NCI-H1105 treated with DMSO at 0.1 percent for 48 hours (cell line): ENCODE data around the gene ZDHHC14.
"Not testable (repeated sequence)": the region's sequence is repeated elsewhere in the genome, so short reads cannot be mapped to it uniquely, and the experiment has no call there.

Source experiments
- DNase-seq: peaks from one replicate; lab custom pipeline; 2025; lab: John Stamatoyannopoulos, UW

Gene ZDHHC14

DNA sequence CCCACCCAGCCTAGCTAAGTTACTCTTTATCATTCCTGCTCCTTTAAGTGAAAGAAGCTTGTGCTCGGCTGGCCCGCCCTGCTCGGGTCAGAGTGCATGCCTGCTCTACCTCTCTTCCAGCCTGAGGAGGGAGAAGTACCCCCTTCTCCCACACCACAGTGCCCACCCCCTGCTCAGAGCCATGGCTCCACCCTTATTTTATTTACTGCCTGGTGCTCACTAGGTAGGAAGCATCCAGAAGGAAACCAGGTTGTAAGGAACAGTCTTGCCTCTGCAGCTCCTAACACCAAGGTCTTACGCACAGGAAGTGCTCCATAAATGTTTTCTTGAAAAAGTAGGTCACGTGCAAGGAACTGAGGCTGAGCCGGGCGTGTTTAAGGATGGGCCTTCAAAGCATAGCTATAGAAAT is 336.4 kb downstream of the ZDHHC14 start:
- DNase-seq: no peak

DNA sequence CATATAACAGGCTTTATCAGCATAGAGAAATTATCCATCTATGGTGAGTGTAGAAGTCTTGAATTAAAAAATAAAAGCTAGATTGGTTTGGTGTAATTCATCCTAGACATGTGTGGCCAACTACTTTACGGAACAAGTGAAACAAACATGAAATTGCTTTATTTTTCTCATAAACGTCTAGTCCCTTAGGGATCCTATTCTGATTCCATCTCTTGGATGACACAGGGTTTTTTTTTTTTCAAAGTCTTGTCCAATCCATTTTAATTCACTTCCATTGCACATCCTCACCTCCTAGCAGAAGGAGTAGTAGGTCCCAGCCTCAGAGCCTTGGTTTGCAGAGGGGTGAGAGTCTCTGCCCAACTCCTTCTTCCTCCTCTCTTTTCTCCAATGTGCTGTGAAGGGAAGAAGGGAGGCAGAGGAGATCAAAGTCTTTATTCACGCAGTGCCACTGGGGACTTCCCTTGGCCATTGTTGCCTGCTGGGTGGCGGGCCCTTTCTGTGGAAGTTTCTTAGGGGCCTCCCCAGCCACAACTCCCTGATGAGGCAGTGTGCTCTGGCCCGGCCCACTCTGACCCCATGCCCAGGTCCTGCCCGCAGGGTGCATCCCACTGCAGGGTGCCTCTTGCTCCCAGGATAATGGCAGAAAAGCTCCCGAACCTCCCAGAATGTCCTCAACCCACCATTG is 337.7 kb downstream of the ZDHHC14 start:
- no peak for DNase-seq

DNA sequence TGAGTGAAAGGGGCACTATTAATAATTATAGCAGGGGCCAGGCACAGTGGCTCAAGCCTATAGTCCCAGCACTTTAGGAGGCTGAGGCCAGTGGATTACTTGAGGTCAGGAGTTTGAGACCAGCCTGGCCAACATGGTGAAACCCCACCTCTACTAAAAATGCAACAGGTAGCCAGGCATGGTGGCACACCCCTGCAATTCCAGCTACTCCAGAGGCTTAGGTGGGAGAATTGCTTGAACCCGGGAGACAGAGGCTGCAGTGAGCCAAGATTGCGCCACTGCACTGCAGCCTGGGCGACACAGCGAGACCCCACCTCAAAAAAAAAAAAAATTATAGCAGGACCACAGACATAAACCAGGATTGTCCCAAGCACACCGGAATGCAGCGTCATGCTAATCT is 340.0 kb downstream of the ZDHHC14 start:
- DNase-seq: not testable (repeated sequence)

DNA sequence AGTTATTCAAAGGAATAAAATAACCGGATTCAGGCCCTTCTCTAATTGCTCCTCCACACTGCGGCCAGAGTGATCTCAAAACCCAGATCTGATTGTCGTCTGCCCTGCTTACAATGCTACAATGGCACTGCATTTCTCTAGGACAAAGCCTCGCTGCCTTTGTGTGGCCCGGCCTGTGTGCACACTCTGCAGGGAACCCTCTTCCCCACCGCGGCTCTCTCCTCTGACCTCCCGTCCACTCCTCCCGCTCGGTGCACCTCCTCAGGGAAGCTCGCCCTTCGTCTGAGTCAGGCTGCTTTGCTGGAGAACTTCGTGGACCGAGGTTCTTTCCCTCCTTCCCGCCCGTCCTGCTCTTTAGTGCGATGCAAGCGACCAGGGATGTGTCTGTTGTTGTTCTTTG is 340.4 kb downstream of the ZDHHC14 start:
- no peak for DNase-seq

DNA sequence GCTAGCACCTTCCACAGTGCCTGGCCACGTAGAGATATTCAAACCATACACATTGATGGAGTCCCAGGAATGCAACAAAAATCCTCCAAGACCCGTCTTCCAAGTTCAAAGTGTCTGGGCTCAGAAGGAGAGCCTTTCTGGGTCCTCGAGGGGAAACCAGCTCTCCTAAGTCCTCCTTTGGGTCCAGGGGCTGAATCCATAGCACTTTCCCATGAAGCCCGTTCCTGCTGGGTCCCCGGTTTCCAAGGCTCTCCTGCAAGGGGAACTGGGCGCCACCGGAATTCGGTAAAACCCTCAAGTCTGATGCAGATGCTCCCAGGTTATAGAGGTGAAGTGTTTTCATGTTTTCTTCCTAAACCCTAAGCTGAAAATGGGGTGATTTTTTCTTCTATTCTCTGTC is 340.8 kb downstream of the ZDHHC14 start:
- no peak for DNase-seq

DNA sequence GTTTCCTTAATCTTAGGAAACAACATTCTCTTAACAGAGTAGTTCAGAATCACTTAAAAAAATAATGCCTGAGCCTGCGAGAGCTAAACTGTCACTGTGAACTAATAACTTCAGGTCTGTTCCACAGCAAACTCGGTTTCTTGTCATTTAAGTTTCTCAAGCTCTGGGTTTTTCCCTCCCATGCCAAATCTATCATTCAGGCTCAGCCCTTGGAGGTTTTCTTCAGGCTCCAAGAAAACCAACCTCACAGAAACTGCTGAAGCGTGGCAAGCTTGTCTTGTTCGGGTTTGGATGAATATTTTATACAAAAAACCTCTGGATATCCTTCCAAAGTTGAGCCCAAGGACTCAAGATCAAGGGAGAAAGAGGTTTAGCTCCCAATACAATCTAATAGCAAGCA is 342.4 kb downstream of the ZDHHC14 start:
- DNase-seq: no peak

DNA sequence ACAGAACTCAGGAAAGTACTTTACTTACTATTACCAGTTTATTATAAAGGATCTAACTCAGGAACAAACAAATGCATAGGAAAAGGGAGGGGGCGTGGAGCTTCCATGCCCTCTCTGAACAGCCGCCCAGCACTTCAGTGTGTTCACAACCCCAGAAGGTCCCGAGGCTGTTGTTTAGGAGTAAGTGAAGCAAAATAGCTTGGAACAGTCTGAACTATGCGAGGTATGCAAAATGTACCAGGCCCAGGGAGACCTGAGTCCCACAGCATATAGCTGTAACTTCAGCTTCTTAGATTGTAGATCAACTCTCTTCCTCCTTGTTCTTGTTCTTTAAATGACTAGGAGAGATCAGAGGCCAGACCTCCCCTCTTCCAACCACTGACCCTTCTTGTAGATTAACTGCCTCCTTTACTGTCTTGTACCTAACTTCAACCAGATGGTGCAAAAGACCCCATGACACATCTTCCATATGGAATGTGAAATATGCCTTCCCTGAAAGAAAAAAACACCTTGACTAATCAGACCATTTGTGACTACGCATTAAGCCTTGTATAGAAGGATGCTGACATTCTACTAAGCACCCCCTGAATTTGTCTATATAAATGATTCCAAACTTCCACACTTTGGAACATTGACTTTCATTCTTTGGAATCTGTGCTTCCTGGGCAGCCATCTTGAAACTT is 343.3 kb downstream of the ZDHHC14 start:
- no peak for DNase-seq

DNA sequence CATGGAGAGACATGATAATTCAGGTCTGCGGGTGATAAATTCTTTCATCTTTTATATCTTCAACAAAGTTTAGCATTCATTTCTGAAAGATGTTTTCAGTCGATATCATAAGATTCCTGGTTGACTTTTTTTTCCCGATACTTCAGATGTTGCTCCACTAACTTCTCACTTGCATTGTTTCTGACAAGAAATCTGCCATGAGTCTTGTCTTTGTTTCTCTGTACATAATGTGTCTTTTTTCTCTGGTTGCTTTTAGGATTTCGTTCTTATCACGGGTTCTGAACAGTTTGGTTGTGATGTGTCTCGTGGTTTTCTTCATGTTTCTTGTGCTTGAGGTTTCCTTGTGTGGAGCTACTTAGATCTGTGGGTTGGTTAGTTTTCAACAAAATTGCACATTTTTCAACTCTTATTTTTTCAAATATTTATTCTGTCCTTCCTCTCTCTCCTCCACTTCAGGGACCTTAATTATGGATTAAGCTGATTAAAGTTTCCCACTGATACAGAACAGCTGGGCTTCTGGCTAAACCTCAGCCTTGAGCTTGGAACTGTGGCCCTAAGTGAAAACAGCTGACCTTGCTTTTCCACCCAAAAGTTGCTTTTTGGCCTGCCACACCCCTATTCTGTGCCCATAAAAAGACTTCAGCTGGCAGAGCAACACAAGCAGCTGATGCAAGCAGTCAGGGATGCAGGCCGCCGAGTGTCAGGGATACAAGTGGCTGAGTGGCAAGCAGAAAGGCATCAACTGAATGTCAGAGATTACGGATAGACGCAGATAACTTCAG is 344.2 kb downstream of the ZDHHC14 start:
- no peak for DNase-seq

DNA sequence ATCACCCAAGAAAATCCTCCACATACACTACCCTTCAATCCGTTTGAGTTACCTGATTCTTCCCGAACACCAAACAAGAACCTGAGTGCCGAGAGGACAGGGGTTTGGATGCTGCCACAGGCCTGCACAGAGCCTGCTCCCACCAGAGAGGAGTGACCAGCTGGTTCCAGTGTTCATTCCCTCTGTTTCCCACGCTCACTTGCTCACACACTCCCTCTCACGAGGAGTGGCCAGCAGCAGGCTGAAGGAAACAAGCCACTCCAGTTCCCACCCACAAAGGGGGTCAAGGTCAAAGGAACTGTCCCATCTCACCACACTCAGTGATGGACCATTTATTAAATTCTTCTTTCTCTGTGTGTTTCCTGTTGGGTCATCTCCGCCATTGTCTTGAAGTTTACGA is 344.8 kb downstream of the ZDHHC14 start:
- no peak for DNase-seq

DNA sequence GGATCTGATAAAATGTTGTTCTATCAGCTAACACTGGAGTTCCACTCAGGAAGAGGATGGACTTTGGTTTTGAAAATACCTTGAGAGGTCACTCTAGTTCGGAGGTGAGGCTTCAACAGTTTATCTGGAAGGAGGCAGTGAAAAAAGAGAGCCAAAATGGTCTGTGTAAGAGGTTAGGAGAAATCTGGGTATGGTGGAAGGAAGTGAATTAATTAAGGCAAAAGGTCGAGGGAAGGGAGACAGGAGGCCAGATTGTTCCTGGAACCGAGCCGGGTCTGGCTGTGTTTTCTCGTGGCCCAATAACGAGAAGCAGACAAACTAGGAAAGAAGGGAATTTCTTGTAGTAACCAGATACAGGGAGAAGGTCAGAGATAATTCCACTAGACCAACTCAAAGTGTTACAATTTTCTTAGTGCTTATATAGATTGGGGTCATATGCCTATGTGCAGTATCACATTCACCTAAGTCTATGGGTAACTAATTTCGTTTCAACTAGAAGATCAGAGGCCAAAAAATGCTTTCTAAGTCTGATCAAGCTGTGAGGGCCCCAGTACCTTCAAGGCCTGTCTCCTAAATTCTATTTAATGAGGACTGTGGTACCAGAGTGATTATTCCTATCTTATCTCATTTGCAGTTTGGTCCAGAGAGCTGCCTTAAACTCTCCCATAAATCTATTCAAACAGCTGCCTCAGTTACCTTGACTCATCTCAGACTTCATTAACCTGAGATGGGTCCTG is 346.1 kb downstream of the ZDHHC14 start:
- DNase-seq: no peak
